Measurements from ENCODE around the gene RNF26. TPM values are rescaled to one million over a fixed set of nuclear protein-coding genes. Genes with fewer than 3 reads are reported as not detected.
"Not testable (repeated sequence)": the region's sequence is repeated elsewhere in the genome, so short reads cannot be mapped to it uniquely, and the experiment has no call there.

The RNF26 gene
- total RNA-seq, 1 donor from 2014 or later: 30.2 TPM

- Mint-ChIP-seq H3K9me3 (ENCODE audit: unreplicated experiment) (no peaks in the 10 kb centered on the region), H3K27me3 (ENCODE audit: unreplicated experiment) (peaks cover 6% of the 10 kb centered on the region), H3K4me3 (ENCODE audit: unreplicated experiment) (no peak within 1 kb of the TSS), H3K4me1 (ENCODE audit: unreplicated experiment) (peaks cover 8% of the 10 kb centered on the region), H3K36me3 (ENCODE audit: unreplicated experiment) (no peaks in the 10 kb centered on the region), H3K27ac (ENCODE audit: unreplicated experiment) (no peak within 1 kb of the TSS)
- DNase-seq (ENCODE audit: extremely low spot score, unreplicated experiment): peak; percentile 98
- peak; percentile 92 for TF ChIP-seq CTCF (IDR thresholded peaks at IDR 0.05)
Observed at GRCh38 chr11:119381181-119381988, 47.1 kb downstream of the RNF26 start, which contains the start of gene USP2. Gene USP2, minus strand, starts transcription at chr11:119381690. Its CDS starts 8,210 bp downstream, at chr11:119373480.

GRCh38 chr11:119382101-119382500, 47.8 kb downstream of the RNF26 start:
- DNase-seq (ENCODE audit: extremely low spot score, unreplicated experiment): no peak
- H3K27me3 Mint-ChIP-seq (ENCODE audit: unreplicated experiment): peaks cover 3% of the 10 kb centered on the region
- peaks cover 5% of the 10 kb centered on the region for H3K4me1 Mint-ChIP-seq (ENCODE audit: unreplicated experiment)
- no peak overlapping the region for H3K4me3 Mint-ChIP-seq (ENCODE audit: unreplicated experiment)
- no peaks in the 10 kb centered on the region for H3K9me3 Mint-ChIP-seq (ENCODE audit: unreplicated experiment)
- TF ChIP-seq CTCF (IDR thresholded peaks at IDR 0.05): no peak
- H3K36me3 Mint-ChIP-seq (ENCODE audit: unreplicated experiment): no peaks in the 10 kb centered on the region
- no peak overlapping the region for H3K27ac Mint-ChIP-seq (ENCODE audit: unreplicated experiment)

GRCh38 chr11:119382513-119382912, 48.2 kb downstream of the RNF26 start:
- H3K36me3 Mint-ChIP-seq (ENCODE audit: unreplicated experiment); H3K4me1 Mint-ChIP-seq (ENCODE audit: unreplicated experiment); H3K4me3 Mint-ChIP-seq (ENCODE audit: unreplicated experiment); H3K27ac Mint-ChIP-seq (ENCODE audit: unreplicated experiment); H3K9me3 Mint-ChIP-seq (ENCODE audit: unreplicated experiment); H3K27me3 Mint-ChIP-seq (ENCODE audit: unreplicated experiment): not testable (repeated sequence)
- DNase-seq (ENCODE audit: extremely low spot score, unreplicated experiment): peak; percentile 42

- Mint-ChIP-seq H3K27me3 (ENCODE audit: unreplicated experiment) (peaks cover 5% of the 10 kb centered on the region), H3K9me3 (ENCODE audit: unreplicated experiment) (no peaks in the 10 kb centered on the region), H3K36me3 (ENCODE audit: unreplicated experiment) (no peaks in the 10 kb centered on the region), H3K4me1 (ENCODE audit: unreplicated experiment) (peaks cover 5% of the 10 kb centered on the region), H3K4me3 (ENCODE audit: unreplicated experiment) (no peak overlapping the region), H3K27ac (ENCODE audit: unreplicated experiment) (no peak overlapping the region)
- no peak for DNase-seq (ENCODE audit: extremely low spot score, unreplicated experiment)
- no peak for TF ChIP-seq CTCF (IDR thresholded peaks at IDR 0.05)
Observed at GRCh38 chr11:119384332-119384731, 50.0 kb downstream of the RNF26 start.

Small RNA genes within 50 kb of the gene (microRNA-seq; reads per million reads assigned to microRNA genes)
- not detected for gene MIR6756 (ENCODE audit: unreplicated experiment)

Other genes with a start within 250 kb of the RNF26 start
- 15.7 and 18.6 TPM in 2 replicates for gene HMBS, start 249.6 kb upstream of the RNF26 start, total RNA-seq
- 44.4 and 45.2 TPM in 2 replicates for gene DPAGT1, start 232.7 kb upstream of the RNF26 start, total RNA-seq
- 10.9 and 11.7 TPM in 2 replicates for gene C2CD2L, start 227.2 kb upstream of the RNF26 start, total RNA-seq
- 26.1 and 27.6 TPM in 2 replicates for gene HINFP, start 212.9 kb upstream of the RNF26 start, total RNA-seq
- gene ABCG4, start 185.5 kb upstream of the RNF26 start, total RNA-seq: 0.63 and 0.75 TPM in 2 replicates
- 8.9 and 10.0 TPM in 2 replicates for gene NLRX1, start 165.8 kb upstream of the RNF26 start, total RNA-seq
- gene NHERF4, start 149.1 kb upstream of the RNF26 start, total RNA-seq: not detected in 2 replicates
- 20.8 and 21.7 TPM in 2 replicates for gene CBL, start 128.2 kb upstream of the RNF26 start, total RNA-seq
- 74.8 and 74.9 TPM in 2 replicates for gene MCAM, start 17.4 kb upstream of the RNF26 start, total RNA-seq
- 8.4 and 9.3 TPM in 2 replicates for gene C1QTNF5, start 6.4 kb downstream of the RNF26 start, total RNA-seq
- gene MFRP, start 12.2 kb downstream of the RNF26 start, total RNA-seq: not detected in 2 replicates
- 0.11 and 0.24 TPM in 2 replicates for gene USP2, start 47.2 kb downstream of the RNF26 start, total RNA-seq
- gene THY1, start 88.6 kb downstream of the RNF26 start, total RNA-seq: 11.3 and 14.0 TPM in 2 replicates

Data from osteocyte (in vitro differentiated cells).